NCI-H187 treated with DMSO at 0.1 percent for 48 hours (cell line): ENCODE results near the gene HELZ2.
"Not testable (repeated sequence)": the region's sequence is repeated elsewhere in the genome, so short reads cannot be mapped to it uniquely, and the experiment has no call there.

Experiments used
- DNase-seq: peaks from one replicate; lab custom pipeline; 2025; lab: John Stamatoyannopoulos, UW

Gene HELZ2

GRCh38 chr20:63564036-63564810 lies 9.8 kb downstream of the HELZ2 start:
- DNase-seq, result no peak

- no peak for DNase-seq
These were observed 10.7 kb downstream of the HELZ2 start for GRCh38 chr20:63563225-63563935.

GRCh38 chr20:63562461-63563224 lies 11.4 kb downstream of the HELZ2 start:
- DNase-seq, result no peak

- no peak for DNase-seq
These were observed 12.2 kb downstream of the HELZ2 start for GRCh38 chr20:63561624-63562396.

- no peak for DNase-seq
These were observed 13.0 kb downstream of the HELZ2 start for GRCh38 chr20:63560856-63561609.

- no peak for DNase-seq
These were observed 13.7 kb downstream of the HELZ2 start for GRCh38 chr20:63560333-63560805.

- DNase-seq, result not testable (repeated sequence)
These were observed 14.3 kb downstream of the HELZ2 start for GRCh38 chr20:63559485-63560332.

- no peak for DNase-seq
These were observed 15.1 kb downstream of the HELZ2 start for GRCh38 chr20:63558804-63559484.

GRCh38 chr20:63557481-63557891 lies 16.6 kb downstream of the HELZ2 start:
- no peak for DNase-seq

GRCh38 chr20:63556873-63557478 lies 17.1 kb downstream of the HELZ2 start:
- no peak for DNase-seq

- DNase-seq, result no peak
These were observed 18.2 kb downstream of the HELZ2 start for GRCh38 chr20:63555661-63556381.

GRCh38 chr20:63554361-63555278 lies 19.4 kb downstream of the HELZ2 start:
- DNase-seq, result no peak

GRCh38 chr20:63553933-63554290 lies 20.1 kb downstream of the HELZ2 start, which contains the start of gene FNDC11:
Gene FNDC11 (plus strand): TSS chr20:63554159. CDS start chr20:63555664, 1,505 bp downstream.
- no peak for DNase-seq

- peak; percentile 88 for DNase-seq
These were observed 20.6 kb downstream of the HELZ2 start for GRCh38 chr20:63553251-63553932.

GRCh38 chr20:63552481-63553249 lies 21.4 kb downstream of the HELZ2 start:
- no peak for DNase-seq

- no peak for DNase-seq
These were observed 23.0 kb downstream of the HELZ2 start for GRCh38 chr20:63551068-63551467.
